HuH-7 (cell line): ENCODE data around the gene HOXB6.

ENCODE experiments used
- DNase-seq: peaks from one replicate; pipeline ENCODE4 v3.0.0; 2011; ENCODE audit warnings: low spot score

HOXB6 gene

DNA sequence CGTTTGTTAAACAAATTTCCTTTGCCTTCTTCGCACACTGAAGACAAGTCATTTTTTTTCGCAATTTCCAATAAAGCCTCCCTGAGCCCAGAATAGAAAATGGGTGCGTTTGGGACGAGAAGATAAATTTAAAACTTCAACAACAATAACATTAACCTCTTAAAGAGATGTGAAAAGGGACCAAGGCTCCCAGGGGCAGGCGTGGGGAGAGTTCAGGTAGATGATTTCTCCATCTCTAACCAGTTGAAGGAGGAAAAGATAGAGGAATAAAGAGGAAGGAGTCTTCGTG is 25.4 kb downstream of the HOXB6 start:
- DNase-seq: no peak

DNA sequence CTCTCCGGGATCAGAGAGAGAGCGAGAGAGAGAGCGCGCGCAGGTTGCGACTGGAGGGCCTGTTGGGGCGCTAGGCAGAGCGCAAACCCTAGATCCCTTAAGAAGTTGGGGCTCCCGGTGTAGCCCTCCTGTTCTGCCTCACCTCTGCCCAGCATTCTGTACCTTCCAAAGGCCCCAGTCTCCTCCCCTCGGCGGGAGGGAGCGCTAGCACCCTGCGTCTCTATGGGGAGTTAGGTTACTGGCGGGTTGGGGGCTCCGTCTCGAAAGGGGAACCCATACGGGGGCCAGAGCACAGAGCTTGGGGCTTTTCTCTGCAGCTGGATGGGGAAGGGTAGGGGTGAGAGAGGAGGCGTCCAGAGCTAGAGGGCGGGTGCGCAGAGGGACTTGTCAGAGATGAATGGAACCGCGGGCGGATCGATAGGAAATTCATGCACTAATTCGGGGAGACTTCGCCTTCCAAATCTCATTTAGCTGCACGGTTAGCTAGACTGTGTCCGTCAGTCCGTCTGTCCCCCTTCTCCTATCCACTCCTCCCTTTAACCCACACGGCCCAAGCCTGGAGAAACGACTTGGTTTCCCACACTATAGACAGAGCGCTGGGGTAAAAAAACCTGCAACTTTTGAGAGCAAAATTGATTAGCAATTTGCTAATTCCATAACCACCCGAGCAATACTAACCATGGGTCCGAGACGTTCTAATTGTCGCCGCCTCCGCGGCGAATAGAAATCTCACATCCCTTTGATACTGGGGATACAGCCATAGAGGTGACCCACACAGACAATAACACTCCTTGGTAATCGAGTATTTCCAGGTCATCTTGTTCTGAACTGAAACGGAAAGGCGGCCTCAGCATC is 25.9 kb downstream of the HOXB6 start:
- DNase-seq: no peak

DNA sequence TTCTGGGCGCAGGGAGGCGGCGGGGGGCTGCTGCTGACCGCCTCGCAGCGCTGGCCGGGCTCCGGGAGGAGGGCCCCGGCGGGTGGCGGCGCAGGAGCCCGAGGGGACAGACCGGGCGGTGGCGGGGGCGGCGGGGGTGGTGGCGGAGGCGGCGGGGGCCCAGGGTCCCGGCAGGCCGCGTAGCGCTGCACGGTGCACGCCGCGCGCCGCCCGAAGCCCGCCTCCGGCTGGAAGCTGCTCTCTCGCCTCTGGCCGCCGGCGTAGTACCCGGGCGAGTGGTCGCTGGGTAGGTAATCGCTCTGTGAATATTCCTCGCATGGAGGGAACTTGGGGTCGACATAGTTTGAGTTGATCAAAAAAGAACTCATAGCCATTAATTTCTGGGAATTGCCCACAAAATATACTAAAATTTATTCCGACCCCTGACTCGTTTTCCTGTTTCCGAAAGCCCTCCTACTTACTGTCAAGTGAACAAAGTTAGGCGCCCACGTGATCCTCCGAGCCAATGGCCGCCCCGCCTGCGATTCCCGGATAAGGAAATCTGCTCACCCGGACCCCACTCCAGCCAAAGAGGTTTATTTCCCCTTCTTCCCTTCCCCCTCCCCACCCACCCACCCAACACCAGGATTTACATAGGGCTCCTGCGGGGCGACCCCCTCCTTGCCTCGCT is 26.7 kb downstream of the HOXB6 start, which contains the start of gene HOXB4:
TSS of gene HOXB4 (minus strand) at position 405 of the 670 bp plus-strand sequence. CDS start at position 374, 31 bp downstream.
- no peak for DNase-seq

DNA sequence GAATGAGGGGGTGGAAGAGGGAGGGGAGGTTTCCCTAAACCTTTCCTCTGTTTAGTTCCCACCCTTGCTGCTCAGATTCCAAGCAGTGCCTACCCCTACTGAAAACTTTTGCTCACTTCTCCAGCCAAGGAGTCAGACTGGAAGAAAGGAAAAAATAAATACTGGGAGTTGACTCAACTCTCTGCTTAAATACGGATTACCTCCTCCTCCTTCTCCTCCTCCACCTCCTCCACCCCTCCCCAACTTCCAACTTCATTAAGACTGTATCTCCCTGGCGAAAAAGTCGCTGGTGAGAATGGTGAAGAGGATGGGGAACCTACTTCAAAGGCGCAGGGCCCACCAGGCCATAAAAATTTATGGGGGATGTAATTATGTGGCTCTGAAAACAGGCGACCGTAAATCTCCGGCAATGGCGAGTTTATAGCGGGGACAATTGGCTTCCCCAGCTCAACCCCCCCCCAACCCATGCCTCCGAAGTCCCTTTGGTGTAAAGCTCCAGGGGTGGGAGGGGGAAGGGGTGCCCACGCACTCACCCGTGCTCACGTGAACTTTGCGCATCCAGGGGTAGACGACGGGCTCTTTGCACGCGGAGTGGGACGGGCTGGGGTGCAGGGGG is 27.3 kb downstream of the HOXB6 start:
- DNase-seq: peak; percentile 81

DNA sequence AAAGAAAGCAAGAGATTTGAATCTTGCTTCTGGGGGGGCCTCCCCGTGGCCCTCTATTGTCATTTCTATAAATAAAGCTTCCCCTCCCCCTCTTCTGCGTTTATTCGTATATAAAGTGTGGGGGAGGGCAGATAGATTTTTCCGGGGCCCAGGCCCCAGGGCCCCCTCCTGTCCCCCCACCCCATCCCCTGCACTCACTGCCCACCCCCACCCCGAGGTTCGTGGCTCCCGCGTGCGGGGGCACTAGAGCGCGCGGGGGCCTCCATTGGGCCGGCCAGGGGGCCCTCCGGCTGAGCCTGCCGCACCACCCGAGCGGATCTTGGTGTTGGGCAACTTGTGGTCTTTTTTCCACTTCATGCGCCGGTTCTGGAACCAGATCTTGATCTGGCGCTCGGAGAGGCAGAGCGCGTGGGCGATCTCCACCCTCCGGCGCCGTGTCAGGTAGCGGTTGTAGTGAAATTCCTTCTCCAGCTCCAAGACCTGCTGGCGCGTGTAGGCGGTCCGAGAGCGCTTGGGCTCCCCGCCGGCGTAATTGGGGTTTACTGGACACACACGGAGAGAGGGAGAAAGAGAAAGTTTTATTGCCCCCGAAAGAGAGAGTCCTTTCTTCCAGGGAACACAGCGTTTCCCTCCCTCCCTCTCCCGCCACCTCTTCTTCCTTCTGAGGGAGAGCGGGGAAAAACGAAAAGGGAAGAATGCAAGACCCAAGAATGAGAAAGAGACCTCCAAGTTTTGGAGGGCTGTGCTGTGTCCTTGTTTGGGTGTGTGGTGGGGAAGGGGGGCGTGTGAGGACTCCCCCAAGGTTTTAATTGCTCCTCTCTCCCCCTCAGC is 28.1 kb downstream of the HOXB6 start:
- no peak for DNase-seq

DNA sequence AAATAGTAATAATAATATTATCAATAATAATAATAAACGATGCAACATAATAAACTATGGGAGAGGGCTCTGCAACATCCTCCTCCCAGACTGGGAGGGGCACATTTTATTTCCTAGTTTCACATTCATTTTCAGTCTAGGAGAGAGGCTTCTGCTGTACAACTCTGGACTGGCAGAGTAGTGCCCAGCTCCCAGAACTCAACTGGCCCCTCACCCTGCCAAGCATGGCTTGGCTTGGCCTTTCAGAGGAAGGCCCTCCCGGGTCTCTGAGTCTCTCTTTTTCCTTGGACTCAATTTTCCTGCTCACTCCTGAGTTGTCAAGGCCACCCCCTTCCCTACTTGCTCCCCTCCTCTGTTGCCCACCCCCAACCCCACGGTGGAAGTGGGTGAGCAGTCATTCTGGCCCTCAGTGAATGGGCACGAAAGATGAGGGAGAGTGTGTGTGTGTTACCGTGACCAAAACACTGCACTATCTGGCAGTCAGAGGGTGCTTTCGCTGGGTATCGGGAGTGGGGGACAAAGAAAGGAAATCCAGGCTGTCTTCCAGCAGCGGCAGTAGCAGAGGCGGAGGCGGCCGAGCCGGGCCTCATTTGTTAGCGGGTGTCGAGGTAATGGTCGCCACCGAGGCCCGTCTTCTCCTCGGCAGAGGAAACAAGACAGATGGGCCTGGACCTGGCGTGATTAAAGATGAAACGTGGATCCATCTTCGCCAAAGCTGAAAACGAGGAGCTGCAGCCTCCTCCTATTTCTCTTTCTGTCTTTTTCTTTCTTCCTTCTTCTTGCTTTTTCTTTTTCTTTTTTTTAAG is 28.9 kb downstream of the HOXB6 start:
- DNase-seq: no peak

DNA sequence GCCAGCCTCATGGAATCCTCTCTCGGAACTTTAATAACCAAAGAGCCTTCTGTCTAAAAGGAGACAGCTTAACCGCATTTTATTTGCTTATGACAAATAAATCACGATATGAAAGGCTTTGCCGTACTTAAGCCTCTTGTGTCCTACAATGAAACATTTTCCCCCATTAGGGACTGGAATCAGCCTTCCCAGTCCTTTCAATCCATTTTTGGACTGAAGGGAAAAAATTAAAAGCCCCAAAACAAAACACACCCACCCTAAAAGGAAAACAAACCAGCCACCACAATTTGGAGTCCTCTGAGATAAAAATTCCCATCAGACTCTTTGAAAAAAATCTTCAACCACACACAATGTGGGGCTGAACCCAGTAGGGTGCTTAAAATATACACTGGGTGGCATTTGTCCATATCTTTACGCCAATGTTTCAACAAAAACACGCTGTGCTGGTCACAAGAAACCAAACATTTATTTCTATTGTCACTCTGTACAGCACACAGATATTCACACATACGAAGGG is 29.7 kb downstream of the HOXB6 start:
- DNase-seq: no peak

DNA sequence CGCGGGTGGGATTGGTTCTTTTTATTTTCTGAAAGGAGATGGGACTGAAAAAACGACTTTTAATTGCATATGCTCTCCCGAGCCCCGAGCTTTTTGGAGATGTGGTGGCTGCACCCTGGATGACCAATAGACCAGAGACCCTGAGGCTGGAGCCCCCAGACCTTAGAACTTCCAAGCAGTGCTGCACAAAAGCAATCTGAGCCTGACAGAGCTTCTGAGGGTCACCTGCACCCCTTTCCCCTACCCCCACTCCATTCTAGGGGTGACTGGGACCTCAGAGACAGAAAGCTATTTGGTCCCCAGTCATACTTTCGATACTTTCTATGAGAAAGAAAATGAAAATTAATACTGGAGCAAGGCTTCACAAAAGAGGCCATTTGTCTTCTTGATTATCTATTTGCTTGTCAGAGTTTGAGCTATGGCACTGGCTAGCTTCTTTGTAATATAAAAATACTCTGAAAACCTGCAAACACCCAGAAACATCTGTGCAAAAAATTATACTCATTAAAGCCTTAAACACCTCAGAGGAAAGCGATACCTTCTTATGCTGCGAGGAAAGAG is 30.2 kb downstream of the HOXB6 start:
- DNase-seq: no peak

DNA sequence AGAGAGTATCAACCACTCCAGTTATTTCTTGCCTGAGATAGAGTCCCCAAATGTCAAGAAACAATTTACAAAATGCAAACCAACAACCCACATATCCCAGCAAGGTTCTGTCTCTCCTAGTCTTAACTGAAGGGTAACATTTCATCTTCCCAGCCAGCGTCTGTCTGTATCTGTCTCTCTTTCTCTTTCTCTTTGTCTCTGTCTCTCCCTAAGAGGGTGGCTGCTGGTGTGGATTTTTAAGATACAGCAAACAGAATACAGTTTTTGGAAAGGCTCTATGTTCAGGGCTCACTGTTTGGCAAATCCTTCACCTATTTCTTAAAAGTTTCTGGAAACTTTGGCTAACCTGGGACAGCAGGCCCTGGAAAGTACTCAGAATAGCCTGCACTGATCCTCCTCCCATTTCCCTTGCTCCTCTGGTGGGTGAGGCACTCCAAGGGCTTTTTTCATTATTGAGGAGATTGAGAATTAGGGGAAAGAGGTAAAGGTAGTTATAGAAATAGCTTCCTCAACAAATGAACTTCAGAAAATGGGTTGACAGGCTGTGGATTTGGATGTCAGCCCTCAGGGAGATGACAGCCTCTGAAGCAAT is 32.9 kb downstream of the HOXB6 start:
- DNase-seq: no peak

DNA sequence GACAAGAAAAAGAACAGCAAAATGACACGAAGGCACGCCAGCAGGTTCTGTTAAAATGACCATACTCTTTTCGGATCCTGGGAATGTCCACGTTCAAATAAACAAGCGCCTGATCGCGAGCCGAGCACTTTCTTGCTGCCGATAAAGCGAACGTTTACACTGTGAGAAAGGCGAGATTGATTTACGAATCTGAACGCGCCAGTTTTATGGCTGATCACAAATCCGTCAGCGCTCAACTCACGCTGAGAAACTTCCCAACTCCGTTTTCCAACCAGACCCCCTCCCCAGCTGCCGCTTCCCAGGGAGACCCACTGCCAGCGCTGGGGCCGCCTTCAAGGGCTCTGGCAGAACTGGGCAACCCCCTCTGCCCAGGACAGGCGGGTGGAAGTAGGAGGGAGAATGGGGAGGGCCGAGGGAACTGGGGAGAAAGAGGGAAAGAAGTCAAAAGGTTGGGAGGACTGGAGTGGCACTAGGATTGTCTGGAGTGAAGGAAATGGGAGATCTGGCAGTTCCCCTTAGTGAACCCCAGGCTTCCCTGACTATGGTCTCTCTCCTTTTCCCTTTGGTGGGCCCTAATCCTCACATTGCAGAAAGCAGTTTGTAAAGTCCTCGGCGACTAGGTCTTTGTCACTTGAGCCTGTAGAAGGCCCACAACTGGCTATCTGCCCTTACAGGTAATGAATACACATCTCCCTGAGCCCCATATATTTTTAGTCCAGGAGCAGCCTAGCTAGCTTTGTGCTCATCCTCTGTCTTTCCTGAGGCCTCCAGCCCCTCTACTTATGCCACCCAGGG is 33.6 kb downstream of the HOXB6 start:
- no peak for DNase-seq

DNA sequence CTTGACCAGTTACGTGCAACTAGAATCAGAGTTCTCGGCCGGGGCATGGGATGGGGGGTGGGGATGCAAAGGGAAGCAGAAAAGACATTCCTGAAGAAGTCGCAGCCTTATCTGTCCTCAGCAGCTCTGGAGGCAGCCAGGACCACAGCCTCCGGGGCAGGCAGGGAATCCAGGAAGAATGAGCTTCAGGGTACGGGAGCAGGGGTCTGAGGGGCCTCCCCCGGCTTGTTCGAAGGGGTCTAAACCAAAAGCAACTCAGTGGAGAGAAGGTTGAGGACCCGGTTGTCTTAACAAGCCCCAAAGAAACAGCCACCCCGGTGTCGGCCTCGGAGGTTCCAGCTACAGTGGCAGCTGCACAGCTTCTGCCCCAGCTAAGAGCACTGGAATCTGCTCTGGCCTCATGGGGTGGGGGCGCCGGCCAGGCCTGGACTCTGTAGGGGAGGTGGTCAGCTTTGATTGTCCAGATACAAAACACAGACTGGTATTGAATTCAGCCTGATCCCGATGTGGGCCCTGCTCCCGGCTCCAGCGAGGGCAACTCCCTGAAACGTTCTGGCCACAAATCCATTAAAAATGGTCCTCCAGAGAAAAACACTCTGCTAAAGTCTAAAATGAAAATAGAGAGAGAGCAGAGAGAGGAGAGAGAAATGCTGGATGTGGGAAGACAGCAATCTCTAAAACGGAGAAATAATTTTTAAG is 34.3 kb downstream of the HOXB6 start:
- no peak for DNase-seq

DNA sequence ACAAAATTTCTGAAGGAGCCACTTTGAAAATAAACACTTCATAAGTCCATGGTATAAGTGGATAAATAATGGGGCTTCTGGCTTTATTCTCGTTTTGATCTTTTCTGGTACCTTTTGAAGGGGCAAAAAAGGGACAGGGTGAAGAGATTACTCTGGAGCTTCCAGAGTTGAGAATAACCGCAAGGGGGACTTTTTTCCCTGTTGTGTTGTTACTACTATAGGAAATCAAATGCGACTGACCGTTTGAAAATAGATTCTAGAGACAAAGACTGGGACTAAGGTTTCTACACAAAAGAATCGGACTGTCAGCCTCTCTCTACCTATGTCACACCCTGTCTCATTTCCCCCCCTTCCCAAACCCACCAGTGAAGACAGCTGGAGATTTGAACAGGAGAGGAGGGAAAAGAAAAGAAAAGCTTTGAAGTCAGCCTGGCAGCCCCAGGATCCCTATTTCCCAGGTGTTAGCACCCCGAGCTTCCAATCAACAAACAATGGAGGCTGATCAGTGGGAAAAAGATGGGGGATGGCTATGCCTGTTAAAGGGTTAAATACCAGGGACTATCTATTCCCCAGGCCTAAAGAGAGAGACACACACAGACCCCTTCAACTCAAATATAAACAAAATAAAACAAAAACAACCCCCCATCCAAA is 35.0 kb downstream of the HOXB6 start:
- DNase-seq: no peak

DNA sequence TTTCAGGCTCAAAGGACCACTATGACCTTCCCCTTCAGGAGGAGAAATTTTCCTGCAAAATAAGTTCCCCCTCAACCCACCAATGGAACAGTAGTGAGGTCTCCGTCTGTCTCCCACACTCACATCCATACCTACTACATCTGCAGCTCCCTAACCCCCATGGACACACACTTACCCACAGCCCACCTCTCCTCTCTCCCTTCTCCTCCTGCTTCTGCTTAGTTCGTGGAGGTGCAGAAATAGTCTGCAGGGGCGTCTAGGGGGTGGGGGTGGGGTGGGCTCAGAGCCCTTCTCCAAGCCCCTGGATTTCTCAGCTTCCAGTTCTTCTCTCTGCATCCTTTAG is 35.6 kb downstream of the HOXB6 start:
- no peak for DNase-seq

DNA sequence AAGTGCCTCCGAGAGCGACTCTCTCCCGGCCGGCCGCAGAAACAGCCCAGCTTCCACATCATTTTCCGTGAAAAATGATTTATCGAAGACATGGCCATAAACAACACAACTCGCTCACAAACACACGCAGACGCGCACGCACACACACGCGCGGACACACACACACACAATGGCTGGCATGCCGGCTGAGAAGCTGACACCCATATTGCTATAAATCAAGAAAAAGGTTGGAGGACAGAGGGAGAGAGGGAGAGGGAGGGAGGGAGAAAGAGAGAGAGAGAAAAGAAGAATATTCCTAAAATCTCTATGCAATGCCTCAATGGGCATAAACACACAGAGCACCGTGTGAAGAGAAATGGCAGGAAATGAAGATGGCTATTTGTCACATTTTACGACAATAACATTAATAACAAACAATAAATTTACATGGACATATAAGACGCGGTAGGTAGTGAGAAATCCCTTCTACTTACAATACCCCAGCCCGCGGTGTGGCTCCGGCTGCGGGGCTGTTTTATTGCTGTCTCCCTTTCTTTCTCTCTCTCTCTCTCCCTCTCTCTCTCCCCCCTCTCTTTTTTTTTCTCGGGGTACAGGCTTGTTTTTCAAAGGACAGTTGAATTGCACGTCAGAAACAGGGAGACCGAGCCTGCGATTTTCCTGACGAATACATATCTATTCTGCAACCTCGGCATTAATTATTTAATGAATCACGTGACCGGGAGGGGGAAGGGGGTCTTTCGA is 36.1 kb downstream of the HOXB6 start:
- DNase-seq: no peak

DNA sequence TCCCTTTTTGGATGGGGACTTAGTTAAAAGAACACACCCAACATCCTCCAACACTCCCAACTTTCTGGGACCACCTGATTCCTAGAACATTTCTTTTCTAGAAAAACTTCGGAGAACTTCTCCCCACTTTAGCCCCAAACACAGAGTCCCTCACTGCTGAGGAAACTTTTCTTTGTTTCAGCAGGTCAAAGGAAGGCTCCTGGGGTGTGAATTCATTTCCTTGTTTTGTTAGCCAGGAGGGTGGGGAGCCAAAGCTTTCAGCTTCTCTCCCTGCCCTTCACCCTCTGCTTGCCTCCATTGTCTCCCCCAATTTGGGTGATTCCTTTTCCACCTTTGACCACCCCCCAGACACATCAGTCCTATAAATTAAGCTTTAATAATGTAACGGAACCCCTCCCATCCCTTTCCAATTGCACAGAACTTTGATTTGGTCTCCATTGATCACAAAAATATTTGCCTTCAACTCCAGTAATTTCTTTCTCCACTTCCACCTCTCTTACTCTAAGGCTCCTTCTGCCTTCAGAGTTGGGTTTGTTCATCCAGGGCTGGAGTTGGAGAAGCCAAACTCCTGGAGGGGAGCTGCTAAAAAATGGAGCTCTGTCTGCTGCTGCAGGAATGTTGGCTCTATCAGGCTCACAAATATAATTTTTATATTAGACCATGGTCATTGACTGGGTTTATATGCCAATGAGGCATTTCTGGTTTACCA is 37.0 kb downstream of the HOXB6 start:
- DNase-seq: no peak

DNA sequence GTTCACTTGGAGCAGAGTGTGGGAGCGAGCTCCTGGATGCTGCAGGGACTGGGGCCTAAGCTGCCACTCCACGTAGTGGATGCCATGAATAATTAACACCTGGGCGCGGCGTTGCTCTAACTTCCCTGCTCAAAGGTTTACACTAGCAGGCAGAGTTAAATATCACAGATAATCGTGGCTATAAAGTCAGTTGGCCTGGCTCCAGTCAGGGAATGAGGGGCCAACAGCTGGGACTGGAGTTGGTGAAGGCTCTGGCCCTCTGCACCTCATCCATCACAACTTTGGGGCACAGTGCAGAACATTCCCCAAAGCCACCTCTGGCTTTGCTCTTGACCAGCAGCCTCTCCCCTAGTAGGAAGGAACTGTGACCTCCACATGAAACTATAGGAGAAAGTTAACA is 37.6 kb downstream of the HOXB6 start:
- DNase-seq: no peak

DNA sequence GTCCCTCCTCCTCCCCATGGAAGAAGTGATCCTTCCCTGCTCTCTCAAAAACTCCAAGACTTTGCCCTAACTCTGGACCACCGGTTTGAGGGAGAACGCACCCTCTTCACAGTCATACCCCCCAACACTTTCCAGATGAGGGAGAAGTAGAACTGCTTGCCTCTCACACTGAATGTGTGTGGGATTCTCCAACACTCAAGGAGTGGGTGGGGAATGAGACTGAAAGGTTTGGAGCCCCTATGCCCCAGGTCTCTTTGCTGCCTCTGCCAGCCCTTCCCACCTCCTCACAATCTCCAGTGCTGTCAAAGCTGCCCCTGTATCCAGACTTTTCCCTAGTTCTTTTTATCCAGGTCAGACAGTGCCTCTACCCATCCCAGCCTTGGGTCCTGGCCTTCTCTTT is 38.1 kb downstream of the HOXB6 start:
- no peak for DNase-seq
